Measurements from ENCODE around the gene IQGAP3. TPM values are rescaled to one million over a fixed set of nuclear protein-coding genes. Genes with fewer than 3 reads are reported as not detected.
A peak's percentile ranks its signal among the peaks of the same experiment; 100 is the strongest.
"Not testable (repeated sequence)": the region's sequence is repeated elsewhere in the genome, so short reads cannot be mapped to it uniquely, and the experiment has no call there.

Gene IQGAP3
- total RNA-seq, 1 experiment from 2014 or later, result 25.6 TPM

DNA sequence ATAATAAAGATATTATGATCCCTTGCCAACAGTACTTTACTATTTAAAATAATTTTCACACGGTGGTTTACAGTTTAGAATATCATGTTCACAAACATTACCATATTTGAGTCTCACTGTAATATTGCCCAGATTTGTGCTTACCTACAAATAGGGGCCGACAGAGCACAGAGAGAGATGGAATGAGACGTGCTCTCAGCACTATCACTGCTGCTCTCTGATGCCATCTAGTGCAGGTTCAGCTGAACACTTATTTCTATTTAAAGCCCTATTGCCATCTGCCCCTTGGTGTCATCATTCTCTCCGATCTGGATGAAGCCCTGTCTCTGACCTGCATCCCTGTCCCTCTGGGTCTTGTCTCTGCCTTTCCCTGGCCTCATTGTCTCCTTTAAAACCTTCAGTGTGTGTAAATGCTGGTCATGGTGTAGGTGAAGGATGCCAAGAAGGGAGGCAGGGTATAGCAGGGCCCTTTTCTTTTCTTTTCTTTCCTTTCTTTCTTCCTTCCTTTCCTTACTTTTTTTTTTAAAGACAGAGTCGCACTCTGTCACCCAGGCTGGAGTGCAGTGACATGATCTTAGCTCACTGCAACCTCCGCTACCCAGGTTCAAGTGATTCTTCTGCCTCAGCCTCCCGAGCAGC is 35.8 kb upstream of the IQGAP3 start:
- Histone ChIP-seq H3K27me3 (ENCODE audit: control insufficient read depth, insufficient read depth, low read length) (no peaks in the 10 kb centered on the region), H3K36me3 (ENCODE audit: control insufficient read depth, insufficient read depth, low read length) (no peaks in the 10 kb centered on the region), H3K27ac (ENCODE audit: low read length) (no peak overlapping the region), H3K9me3 (ENCODE audit: control insufficient read depth, insufficient read depth, low read depth, low read length) (no peaks in the 10 kb centered on the region), H3K4me1 (ENCODE audit: control insufficient read depth, insufficient read depth, low read length) (0 out of 2 replicates have a peak, but pooled peaks cover 5% of the 10 kb centered on the region), H3K4me3 (ENCODE audit: low read depth in 2 of 2, low read length in 2 of 2) (no peak overlapping the region)
- ATAC-seq (peak; percentile 93), DNase-seq (ENCODE audit: low read depth, low spot score) (no peak)
- in situ Hi-C loops (cut with HindIII; ENCODE audit: low pct_unique_long_range_greater_than_20kb, low sequenced_read_pairs), result no loop called here
- intact Hi-C loops (cut with micrococcal nuclease; ENCODE audit: unreplicated experiment), result loop anchor here (1.0 to 10.0 kb wide), 3 partner anchors 23 to 225 kb away; no protein-coding TSS in a partner anchor
- ChIA-PET POLR2A (no interaction called here), CTCF (interaction anchor here (0.6 to 1.8 kb wide), 9 partner anchors 9 to 222 kb away, joined by 3 to 7 read pairs (median 4); partner anchors contain the start of gene TTC24)
- peak; percentile 90 for TF ChIP-seq CTCF (IDR thresholded peaks at IDR 0.05)
- no peak for TF ChIP-seq REST (IDR thresholded peaks at IDR 0.05; ENCODE audit: insufficient read depth in 1 of 2, low read depth in 2 of 2, low read length in 1 of 2)
- TF ChIP-seq SIN3A (IDR thresholded peaks at IDR 0.05; ENCODE audit: borderline replicate concordance, insufficient read depth, low read depth, low read length), result no peak
- no peak for TF ChIP-seq POLR2AphosphoS5 (IDR thresholded peaks at IDR 0.05; ENCODE audit: low read depth, low read length)
- BruUV-seq (replicated peaks), result no TSS peak

GRCh38 chr1:156607344-156607743 is 35.0 kb upstream of the IQGAP3 start:
- ATAC-seq; H3K4me1 ChIP-seq (ENCODE audit: control insufficient read depth, insufficient read depth, low read length); DNase-seq (ENCODE audit: low read depth, low spot score); H3K9me3 ChIP-seq (ENCODE audit: control insufficient read depth, insufficient read depth, low read depth, low read length); H3K27me3 ChIP-seq (ENCODE audit: control insufficient read depth, insufficient read depth, low read length); CTCF ChIA-PET; in situ Hi-C loops (cut with HindIII; ENCODE audit: low pct_unique_long_range_greater_than_20kb, low sequenced_read_pairs); H3K4me3 ChIP-seq (ENCODE audit: low read depth in 2 of 2, low read length in 2 of 2); BruUV-seq (replicated peaks); H3K36me3 ChIP-seq (ENCODE audit: control insufficient read depth, insufficient read depth, low read length); POLR2A ChIA-PET; H3K27ac ChIP-seq (ENCODE audit: low read length): not testable (repeated sequence)
- intact Hi-C loops (cut with micrococcal nuclease; ENCODE audit: unreplicated experiment), result loop anchor here (10.0 kb wide), 1 partner anchor 153 kb away; no protein-coding TSS in a partner anchor

DNA sequence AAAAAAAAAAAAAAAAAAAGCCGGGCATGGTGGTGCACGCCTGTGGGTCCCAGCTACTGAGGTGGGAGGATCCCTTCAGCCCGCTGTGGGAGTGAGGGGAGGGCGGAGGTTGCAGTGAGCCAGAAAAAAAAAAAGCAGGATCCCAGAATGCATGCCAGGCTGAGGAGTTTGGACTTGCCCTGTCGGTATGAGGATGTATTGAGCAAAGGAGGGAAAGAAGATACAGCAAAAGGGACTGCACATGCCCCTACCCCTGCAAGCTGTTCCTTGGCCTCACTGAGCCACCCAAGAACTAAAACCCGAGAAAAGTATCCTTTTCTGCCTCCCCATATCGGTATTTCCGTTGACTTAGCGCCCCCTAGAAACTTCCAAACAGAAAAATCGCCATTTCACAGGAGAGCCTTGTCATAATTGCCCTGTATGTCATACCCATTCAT is 30.2 kb upstream of the IQGAP3 start:
- TF ChIP-seq REST (IDR thresholded peaks at IDR 0.05; ENCODE audit: insufficient read depth in 1 of 2, low read depth in 2 of 2, low read length in 1 of 2) (no peak), CTCF (IDR thresholded peaks at IDR 0.05) (peak; percentile 78), SIN3A (IDR thresholded peaks at IDR 0.05; ENCODE audit: borderline replicate concordance, insufficient read depth, low read depth, low read length) (no peak), POLR2AphosphoS5 (IDR thresholded peaks at IDR 0.05; ENCODE audit: low read depth, low read length) (no peak)
- H3K27me3 ChIP-seq (ENCODE audit: control insufficient read depth, insufficient read depth, low read length), result no peaks in the 10 kb centered on the region
- H3K27ac ChIP-seq (ENCODE audit: low read length), result no peak overlapping the region
- ATAC-seq, result no peak
- no peak for DNase-seq (ENCODE audit: low read depth, low spot score)
- intact Hi-C loops (cut with micrococcal nuclease; ENCODE audit: unreplicated experiment) (loop anchor here (10.0 kb wide), 1 partner anchor 148 kb away; no protein-coding TSS in a partner anchor), in situ Hi-C loops (cut with HindIII; ENCODE audit: low pct_unique_long_range_greater_than_20kb, low sequenced_read_pairs) (no loop called here)
- no peaks in the 10 kb centered on the region for H3K9me3 ChIP-seq (ENCODE audit: control insufficient read depth, insufficient read depth, low read depth, low read length)
- H3K36me3 ChIP-seq (ENCODE audit: control insufficient read depth, insufficient read depth, low read length), result peaks cover 7% of the 10 kb centered on the region
- CTCF ChIA-PET, result interaction anchor here (0.7 kb wide), 2 partner anchors 13 to 18 kb away, joined by 3 to 9 read pairs; no protein-coding TSS in a partner anchor
- BruUV-seq (replicated peaks), result no TSS peak
- POLR2A ChIA-PET, result interaction anchor here (0.6 kb wide), 1 partner anchor 22 kb away, joined by 4 read pairs; no protein-coding TSS in a partner anchor
- no peak overlapping the region for H3K4me3 ChIP-seq (ENCODE audit: low read depth in 2 of 2, low read length in 2 of 2)
- peaks cover 5% of the 10 kb centered on the region for H3K4me1 ChIP-seq (ENCODE audit: control insufficient read depth, insufficient read depth, low read length)
